Endothelial cell of umbilical vein (primary cell): ENCODE data around the gene ASB10. TPM values are rescaled to one million over a fixed set of nuclear protein-coding genes. Genes with fewer than 3 reads are reported as not detected.

Experiments
- BruUV-seq: library from RNA; stranded (reverse); fragments of 400-500 nt; replicated peaks from 2 replicates; lab custom pipeline; 2021; lab: Mats Ljungman, UMichigan
- CTCF ChIA-PET: fragments of 300-600, 350-600 bp; sonication (Branson Sonifier 250); formaldehyde crosslinking; loops from one replicate; lab custom pipeline; 2021; ENCODE audit warnings: antibody characterized with exemption, inconsistent platforms; lab: Charles Lee
- POLR2A ChIA-PET: fragments of 300-600, 350-600 bp; sonication (Branson Sonifier 250); formaldehyde crosslinking; loops from one replicate; lab custom pipeline; 2021; ENCODE audit warnings: antibody characterized with exemption, inconsistent platforms; lab: Charles Lee
- DNase-seq: peaks from one replicate; pipeline ENCODE4 v3.0.0-alpha.2; 2011; ENCODE audit warnings: low read depth, low spot score
- FAIRE-seq: peaks from 2 replicates; lab custom pipeline; 2011; peaks lifted over from hg19 to GRCh38; lab: Jason Lieb, UNC
- H2AFZ ChIP-seq: 2 replicates; pipeline ENCODE4 v1.6.0; 2012; ENCODE audit warnings: low read depth, low read length, control low read depth, inconsistent platforms
- H3K27ac ChIP-seq: 2 replicates; pipeline ENCODE4 v1.5.1; 2011; ENCODE audit warnings: low read depth, mild to moderate bottlenecking, control low read depth, low read length, moderate library complexity; ENCODE audit not compliant: insufficient read depth
- H3K27me3 ChIP-seq, 2 experiments: 2 replicates each; pipeline versions ENCODE4 v1.6.0 to v1.6.1; 2011; ENCODE audit warnings: low read length in 2 of 2, mixed read lengths in 1 of 2; ENCODE audit not compliant: control insufficient read depth in 2 of 2, insufficient read depth in 2 of 2
- H3K36me3 ChIP-seq, 2 experiments: 2 replicates in 1 of 2; 3 replicates in 1 of 2; pipeline ENCODE4 v1.5.1; 2011; ENCODE audit warnings: low read length in 2 of 2, mild to moderate bottlenecking in 1 of 2, moderate library complexity in 1 of 2; ENCODE audit not compliant: control insufficient read depth in 2 of 2, insufficient read depth in 2 of 2; ENCODE audit errors: extremely low read depth in 1 of 2
- H3K4me1 ChIP-seq: 3 replicates; pipeline ENCODE4 v1.5.1; 2011; ENCODE audit warnings: mild to moderate bottlenecking, low read length; ENCODE audit not compliant: control insufficient read depth, insufficient read depth; ENCODE audit errors: extremely low read depth
- H3K4me2 ChIP-seq: 2 replicates; pipeline ENCODE4 v1.6.1; 2011; ENCODE audit warnings: low read length, control low read depth, mixed read lengths; ENCODE audit not compliant: insufficient read depth
- H3K4me3 ChIP-seq, 3 experiments: fragments of 200-600 bp in 1 of 3; sonication (generic), shearing (Covaris generic) in 1 of 3; replicated peaks in 1 of 3; 2 replicates each; pipeline ENCODE4 v1.5.1; 2011 to 2016; ENCODE audit warnings: control low read depth in 3 of 3, low read length in 3 of 3, mild to moderate bottlenecking in 2 of 3, inconsistent platforms in 1 of 3, low read depth in 1 of 3, moderate library complexity in 1 of 3; ENCODE audit not compliant: insufficient read depth in 1 of 3
- H3K79me2 ChIP-seq: 2 replicates; pipeline ENCODE4 v1.6.0; 2012; ENCODE audit warnings: low read length, inconsistent platforms; ENCODE audit not compliant: control insufficient read depth, insufficient read depth
- H3K9ac ChIP-seq: replicated peaks from 2 replicates; pipeline ENCODE3; 2011; ENCODE audit warnings: low read length, control low read depth; ENCODE audit not compliant: insufficient read depth; ENCODE audit errors: extremely low read depth
- H3K9me1 ChIP-seq: replicated peaks from 3 replicates; pipeline ENCODE4 v1.6.0; 2011; ENCODE audit warnings: mild to moderate bottlenecking, low read length; ENCODE audit not compliant: control insufficient read depth, insufficient read depth; ENCODE audit errors: extremely low read depth
- H3K9me3 ChIP-seq: replicated peaks from 2 replicates; pipeline ENCODE4 v1.5.1; 2012; ENCODE audit warnings: low read length, inconsistent platforms; ENCODE audit not compliant: control insufficient read depth, insufficient read depth
- H4K20me1 ChIP-seq: replicated peaks from 2 replicates; pipeline ENCODE3; 2011; ENCODE audit warnings: mild to moderate bottlenecking, low read length; ENCODE audit not compliant: control insufficient read depth, insufficient read depth; ENCODE audit errors: extremely low read depth
- CTCF ChIP-seq, 2 donors: IDR thresholded peaks; 1 replicate in 1 of 2; 2 replicates in 1 of 2; pipeline ENCODE4 v1.5.1; 2011; ENCODE audit warnings: low read length in 2 of 2, mild to moderate bottlenecking in 2 of 2, moderate library complexity in 2 of 2, control low read depth in 1 of 2, inconsistent platforms in 1 of 2, low read depth in 1 of 2; ENCODE audit not compliant: insufficient read depth in 1 of 2; ENCODE audit errors: extremely low read depth in 1 of 2
- EZH2 ChIP-seq: IDR thresholded peaks from 2 replicates; pipeline ENCODE4 v1.6.1; 2012; ENCODE audit warnings: borderline replicate concordance, low read depth, mild to moderate bottlenecking, moderate library complexity, low read length, inconsistent platforms; ENCODE audit not compliant: severe bottlenecking
- FOS ChIP-seq: IDR thresholded peaks from 2 replicates; pipeline ENCODE4 v1.6.1; 2011; ENCODE audit warnings: mild to moderate bottlenecking, low read length, moderate library complexity, borderline replicate concordance; ENCODE audit not compliant: insufficient read depth
- GATA2 ChIP-seq: IDR thresholded peaks from 2 replicates; pipeline ENCODE4 v1.7.0; 2011; ENCODE audit warnings: low read depth, mild to moderate bottlenecking, moderate library complexity, mixed read lengths, low read length; ENCODE audit not compliant: insufficient read length, insufficient read depth
- JUN ChIP-seq: IDR thresholded peaks from 2 replicates; pipeline ENCODE4 v1.6.1; 2011; ENCODE audit warnings: borderline replicate concordance, low read depth; ENCODE audit not compliant: insufficient read length, insufficient read depth
- MYC ChIP-seq: IDR thresholded peaks from one replicate; pipeline ENCODE4 v1.6.1; 2011; ENCODE audit warnings: mild to moderate bottlenecking, low read depth, low read length
- POLR2A ChIP-seq: IDR thresholded peaks from 2 replicates; pipeline ENCODE4 v1.6.1; 2012; ENCODE audit warnings: low read depth, mild to moderate bottlenecking, control low read depth, low read length
- POLR2AphosphoS5 ChIP-seq: IDR thresholded peaks from 2 replicates; pipeline ENCODE4 v1.6.1; 2012; ENCODE audit warnings: low read depth, mild to moderate bottlenecking, control low read depth, low read length, moderate library complexity; ENCODE audit not compliant: insufficient read depth
- dilution Hi-C: fragments of 300-500 bp; cut with MboI; formaldehyde crosslinking; loops from one replicate; pipeline ENCODE4 v1.15.0; 2019; ENCODE audit warnings: low sequenced_read_pairs; ENCODE audit not compliant: extremely low pct_ligation_motif_present
- intact Hi-C: fragments of 100-400 bp; cut with micrococcal nuclease; formaldehyde crosslinking; loops from one replicate; pipeline ENCODE4 v1.10.0; 2022
- polyA plus RNA-seq, 4 experiments: library from polyadenylated mRNA; depleted of rRNA in 3 of 4; stranded (reverse) in 3 of 4; unstranded in 1 of 4; fragments of >200 nt; gene quantifications; 2 replicates each; pipeline versions ENCODE4 v1.2.1 to v1.2.3, GENCODE V29; 2011 to 2012; ENCODE audit warnings: missing spikeins in 1 of 4
- total RNA-seq: library from RNA; stranded (reverse); gene quantifications from 2 replicates; pipeline ENCODE4 v1.2.3, GENCODE V29; 2021
- TF ChIP-seq, protein P1 (sequence below): IDR thresholded peaks from 2 replicates; pipeline ENCODE4 v1.6.1; 2011; ENCODE audit not compliant: insufficient read depth, insufficient read length

ASB10 gene
- total and polyA plus RNA-seq, 2 donors (not counting 3 experiments of a cell fraction or from before 2014, with no cell fraction given) = not detected

GRCh38 chr7:151126491-151127137, 60.4 kb downstream of the ASB10 start:
- dilution Hi-C loops = no loop called here
- no TSS peak for BruUV-seq
- POLR2A ChIA-PET = no interaction called here
- H3K27me3 ChIP-seq = no peaks in the 10 kb centered on the region
- CTCF ChIA-PET = no interaction called here
- no peak overlapping the region for H3K4me2 ChIP-seq
- no peak overlapping the region for H3K4me3 ChIP-seq
- intact Hi-C loops = no loop called here
- H3K27ac ChIP-seq = no peak overlapping the region
- H3K4me1 ChIP-seq = no peaks in the 10 kb centered on the region
- no peak overlapping the region for H3K9ac ChIP-seq
- H3K9me3 ChIP-seq = no peaks in the 10 kb centered on the region
- H3K36me3 ChIP-seq = peaks cover 4 to 53% of the 10 kb centered on the region in 2 experiments
- H4K20me1 ChIP-seq = peaks cover 2% of the 10 kb centered on the region
- no peaks in the 10 kb centered on the region for H3K79me2 ChIP-seq
- no peak overlapping the region for H2AFZ ChIP-seq
- DNase-seq (no peak), FAIRE-seq (no peak)
- TF ChIP-seq GATA2 = no peak
- no peak for TF ChIP-seq MYC
- TF ChIP-seq POLR2A = no peak
- TF ChIP-seq CTCF (IDR thresholded peaks at IDR 0.05; ENCODE audit: extremely low read depth in 1 of 2, insufficient read depth in 1 of 2, low read depth in 1 of 2, low read length in 2 of 2) = no peak
- TF ChIP-seq, protein P1, sequence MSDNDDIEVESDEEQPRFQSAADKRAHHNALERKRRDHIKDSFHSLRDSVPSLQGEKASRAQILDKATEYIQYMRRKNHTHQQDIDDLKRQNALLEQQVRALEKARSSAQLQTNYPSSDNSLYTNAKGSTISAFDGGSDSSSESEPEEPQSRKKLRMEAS = no peak
- TF ChIP-seq POLR2AphosphoS5 = no peak
- TF ChIP-seq JUN = no peak
- TF ChIP-seq FOS = no peak
- no peak for TF ChIP-seq EZH2
- H3K9me1 ChIP-seq = no peaks in the 10 kb centered on the region
